KG1 (cell line): ENCODE results near the gene AICDA.
"Not testable (repeated sequence)": the region's sequence is repeated elsewhere in the genome, so short reads cannot be mapped to it uniquely, and the experiment has no call there.

Experiments used
- DNase-seq: peaks from one replicate; lab custom pipeline; 2025; lab: John Stamatoyannopoulos, UW

The AICDA gene

GRCh38 chr12:8609061-8609570, 3.5 kb downstream of the AICDA start:
- peak; percentile 3 for DNase-seq

DNA sequence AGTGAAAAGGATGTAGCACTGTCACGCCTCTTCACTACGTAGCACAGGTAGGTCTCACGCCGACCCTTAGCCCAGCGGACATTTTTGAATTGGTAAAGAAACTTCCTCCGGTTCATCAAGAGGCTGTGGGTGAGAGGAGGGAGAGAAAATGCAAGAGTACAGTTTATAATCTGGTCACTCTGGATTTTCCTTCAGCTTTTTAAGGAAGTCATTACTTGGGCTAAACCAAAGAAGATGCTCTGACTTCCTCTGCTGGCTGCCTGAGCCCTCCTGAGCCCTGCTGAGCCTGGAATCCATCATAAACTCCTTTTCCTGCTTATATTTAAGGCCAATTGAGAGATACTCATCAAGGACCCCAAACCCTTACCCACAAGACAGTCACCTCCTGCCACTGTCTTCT, 5.8 kb downstream of the AICDA start:
- DNase-seq: no peak

DNA sequence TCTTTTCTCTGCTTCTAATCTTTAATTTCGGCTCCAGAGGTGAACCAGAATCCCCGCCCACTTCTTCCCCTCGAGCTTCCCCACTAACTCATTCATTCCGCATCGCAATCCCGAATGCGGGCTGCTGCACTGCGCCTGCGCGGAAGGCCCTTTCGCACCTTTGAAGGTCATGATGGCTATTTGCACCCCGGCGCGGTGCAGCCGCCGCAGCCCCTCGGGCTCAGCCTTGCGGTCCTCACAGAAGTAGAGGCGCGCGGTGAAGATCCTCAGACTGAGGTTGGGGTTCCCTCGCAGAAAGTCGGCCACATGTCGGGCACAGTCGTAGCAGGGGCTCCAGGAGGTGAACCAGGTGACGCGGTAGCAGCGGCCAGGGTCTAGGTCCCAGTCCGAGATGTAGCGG, 7.6 kb downstream of the AICDA start:
- DNase-seq: no peak

- no peak for DNase-seq
These were observed 8.8 kb downstream of the AICDA start for GRCh38 chr12:8603856-8604255.

DNA sequence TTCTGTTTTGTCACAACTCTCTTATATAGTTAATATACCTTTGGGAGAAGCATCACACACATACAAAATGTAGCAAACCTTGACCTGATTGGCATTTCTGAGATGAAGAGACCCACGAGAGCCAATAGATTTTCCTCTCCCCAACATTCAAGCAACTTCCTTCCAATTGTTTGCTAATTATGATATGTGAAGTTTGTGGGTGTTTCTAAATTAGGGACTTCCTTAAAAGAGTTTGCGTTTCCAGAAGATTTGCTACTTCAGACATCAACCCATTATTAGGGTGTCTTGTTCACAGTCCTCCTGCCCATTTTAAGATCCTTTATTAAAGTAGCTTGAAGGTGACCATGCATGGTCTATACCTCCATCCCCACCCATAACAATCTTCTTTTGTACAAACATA, 9.4 kb downstream of the AICDA start:
- DNase-seq: no peak

GRCh38 chr12:8596561-8596960, 16.1 kb downstream of the AICDA start:
- no peak for DNase-seq

GRCh38 chr12:8594072-8594471, 18.6 kb downstream of the AICDA start:
- DNase-seq: no peak

- no peak for DNase-seq
These were observed 19.4 kb downstream of the AICDA start for GRCh38 chr12:8593246-8593645.

- no peak for DNase-seq
These were observed 21.7 kb downstream of the AICDA start for GRCh38 chr12:8590842-8591545.

DNA sequence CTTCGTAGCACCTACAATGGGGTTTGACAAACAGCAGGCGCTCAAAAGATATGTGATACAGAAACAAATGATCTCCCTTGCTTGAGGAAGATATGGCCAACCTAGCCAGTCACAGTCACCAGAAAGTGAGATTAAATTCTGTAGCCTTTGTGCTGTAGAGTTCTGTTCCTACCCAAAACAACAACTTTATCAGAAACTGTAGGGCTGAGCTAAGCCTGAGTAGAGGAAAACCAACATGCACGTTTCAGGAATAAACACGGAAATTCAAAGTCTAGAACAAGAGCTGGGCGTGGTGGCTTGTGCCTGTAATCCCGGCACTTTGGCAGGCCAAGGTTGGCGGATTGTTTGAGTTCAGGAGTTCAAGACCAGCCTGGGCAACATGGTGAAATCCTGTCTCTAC, 23.0 kb downstream of the AICDA start:
- no peak for DNase-seq

DNA sequence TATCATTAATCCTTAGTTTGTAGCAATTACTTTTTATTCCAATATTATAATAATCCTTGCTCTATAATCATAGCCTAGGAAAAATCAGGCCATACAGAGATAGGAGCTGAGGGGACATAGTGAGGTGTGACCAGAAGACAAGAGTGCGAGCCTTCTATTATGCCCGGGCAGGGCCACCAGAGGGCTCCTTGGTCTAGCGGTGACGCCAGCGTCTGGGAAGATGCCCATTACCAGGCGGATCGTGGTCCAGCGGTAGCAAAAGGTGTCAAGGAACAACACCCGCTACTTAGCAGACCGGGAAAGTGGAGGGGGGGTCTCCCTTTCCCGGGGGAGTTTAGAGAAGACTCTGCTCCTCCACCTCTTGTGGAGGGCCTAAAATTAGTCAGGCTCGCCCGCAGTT, 28.2 kb downstream of the AICDA start:
- DNase-seq: not testable (repeated sequence)

GRCh38 chr12:8584004-8584403, 28.7 kb downstream of the AICDA start:
- DNase-seq: no peak

- no peak for DNase-seq
These were observed 31.4 kb downstream of the AICDA start for GRCh38 chr12:8581098-8581784.

- no peak for DNase-seq
These were observed 34.8 kb downstream of the AICDA start for GRCh38 chr12:8577879-8578278.

GRCh38 chr12:8572507-8572906, 40.2 kb downstream of the AICDA start:
- DNase-seq: no peak

- no peak for DNase-seq
These were observed 46.1 kb downstream of the AICDA start for GRCh38 chr12:8566525-8566924.

- not testable (repeated sequence) for DNase-seq
These were observed 46.6 kb downstream of the AICDA start for GRCh38 chr12:8566052-8566451.

- no peak for DNase-seq
These were observed 48.0 kb downstream of the AICDA start for GRCh38 chr12:8564656-8565055.

GRCh38 chr12:8563356-8563755, 49.3 kb downstream of the AICDA start:
- no peak for DNase-seq

GRCh38 chr12:8562310-8562709, 50.3 kb downstream of the AICDA start:
- DNase-seq: no peak

- no peak for DNase-seq
These were observed 51.6 kb downstream of the AICDA start for GRCh38 chr12:8561011-8561410.

DNA sequence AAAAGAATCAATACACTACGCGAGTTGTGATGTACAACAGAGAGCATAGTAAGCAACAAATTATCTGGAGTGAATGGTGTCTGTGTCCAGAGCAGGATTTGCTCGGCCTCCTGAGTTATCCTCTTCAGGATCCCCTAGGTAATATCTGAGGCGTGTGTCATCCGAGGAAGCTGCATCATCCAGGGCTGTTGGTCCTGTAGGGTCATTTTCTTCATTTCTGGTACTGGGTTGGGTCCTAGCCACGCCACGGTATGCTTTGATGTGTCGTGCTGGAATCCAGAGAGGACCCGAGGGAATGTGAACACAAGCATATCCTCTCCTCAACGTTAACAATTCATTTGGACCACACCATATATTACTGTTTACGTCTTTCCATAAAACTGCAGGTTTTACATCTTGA, 53.0 kb downstream of the AICDA start:
- no peak for DNase-seq

DNA sequence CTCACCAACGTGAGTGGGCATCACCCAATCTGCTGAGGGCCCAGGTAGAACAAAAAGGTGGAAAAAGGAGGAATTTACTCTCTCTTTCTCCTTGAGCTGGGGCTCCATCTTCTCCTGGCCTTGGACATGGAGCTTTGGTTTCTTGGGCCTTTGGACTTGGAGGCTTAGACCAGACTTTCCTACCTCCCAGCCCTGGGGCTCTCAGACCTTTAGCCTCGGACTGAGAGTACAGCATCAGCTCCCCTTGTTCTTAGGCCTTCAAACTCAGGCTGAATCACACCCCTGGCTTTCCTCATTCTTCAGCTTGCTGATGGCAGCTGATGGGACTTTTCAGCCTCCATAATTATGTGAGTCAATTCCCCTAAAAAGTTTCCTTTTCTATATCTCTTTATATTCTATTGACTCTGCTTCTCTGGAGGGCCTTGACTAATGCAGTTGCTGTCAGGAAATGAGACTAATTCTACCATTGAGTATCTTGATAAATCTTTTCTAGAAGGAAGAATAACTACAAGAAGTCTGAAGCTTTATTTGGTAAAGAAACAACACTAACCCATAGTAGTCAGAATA, 56.0 kb downstream of the AICDA start:
- no peak for DNase-seq
